ENCODE measurements around the gene ZNF500. TPM values are rescaled to one million over a fixed set of nuclear protein-coding genes. Genes with fewer than 3 reads are reported as not detected.

ZNF500 gene
- polyA plus RNA-seq, 1 of the 3 experiments (the other 2 are of a cell fraction): 6.3 TPM

DNA sequence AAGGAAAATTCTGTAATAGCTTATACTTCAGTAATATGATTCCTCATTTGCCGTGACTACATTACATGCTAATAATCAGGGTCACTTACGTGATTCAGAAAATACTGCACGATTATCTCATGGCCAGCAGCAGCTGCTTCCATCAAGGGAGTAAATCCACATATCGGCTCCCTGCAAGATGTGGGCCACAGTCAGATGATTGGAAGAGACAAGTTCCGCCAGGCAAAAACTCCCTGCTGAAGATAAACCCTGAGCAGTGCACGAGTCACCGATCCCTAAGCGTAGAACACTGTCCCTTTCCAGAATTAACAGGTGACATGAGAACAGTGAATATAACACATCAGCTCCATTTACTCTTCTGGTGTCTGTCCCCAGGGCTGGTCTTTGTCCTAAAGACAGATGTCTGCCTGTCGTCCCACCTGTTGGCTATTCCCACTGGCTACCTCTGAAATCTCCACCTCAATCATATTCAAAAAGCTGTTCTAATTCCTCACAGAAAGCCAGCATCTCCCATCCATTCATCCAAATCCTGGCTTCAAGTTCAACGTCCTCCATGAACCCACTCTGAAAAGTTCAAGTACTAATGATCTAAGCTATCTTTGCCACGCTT, 42.2 kb downstream of the ZNF500 start:
- Histone ChIP-seq H3K9me3 (no peaks in the 10 kb centered on the region), H3F3A (replicated peaks; ENCODE audit: insufficient read depth) (no peaks in the 10 kb centered on the region), H3K9ac (no peak overlapping the region), H3K4me1 (ENCODE audit: control insufficient read depth in 1 of 2, insufficient read depth in 2 of 2, low read depth in 1 of 2, low read length in 1 of 2) (no peaks in the 10 kb centered on the region), H3K36me3 (replicated peaks in 1 of 2; ENCODE audit: control insufficient read depth in 1 of 2, insufficient read depth in 2 of 2, low read length in 1 of 2) (peaks cover 14 to 50% of the 10 kb centered on the region in 2 experiments), H3K4me3 (ENCODE audit: low read depth in 2 of 2, low read length in 1 of 2) (no peak overlapping the region), H3K79me2 (ENCODE audit: insufficient read depth) (peaks cover 24% of the 10 kb centered on the region), H3K27me3 (ENCODE audit: insufficient read depth) (no peaks in the 10 kb centered on the region), H4K20me1 (ENCODE audit: insufficient read depth) (no peaks in the 10 kb centered on the region), H3K4me2 (no peak overlapping the region), H3K9me2 (no peaks in the 10 kb centered on the region), H2AFZ (ENCODE audit: low read depth) (no peak overlapping the region), H3K27ac (ENCODE audit: low read depth in 2 of 2, low read length in 1 of 2) (no peak overlapping the region)
- ChIA-PET CTCF (interaction anchor here (1.2 kb wide), 1 partner anchor 231 kb away, joined by 4 read pairs; no protein-coding TSS in a partner anchor), POLR2A (no interaction called here)
- TF ChIP-seq, protein P1, sequence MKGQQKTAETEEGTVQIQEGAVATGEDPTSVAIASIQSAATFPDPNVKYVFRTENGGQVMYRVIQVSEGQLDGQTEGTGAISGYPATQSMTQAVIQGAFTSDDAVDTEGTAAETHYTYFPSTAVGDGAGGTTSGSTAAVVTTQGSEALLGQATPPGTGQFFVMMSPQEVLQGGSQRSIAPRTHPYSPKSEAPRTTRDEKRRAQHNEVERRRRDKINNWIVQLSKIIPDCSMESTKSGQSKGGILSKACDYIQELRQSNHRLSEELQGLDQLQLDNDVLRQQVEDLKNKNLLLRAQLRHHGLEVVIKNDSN (IDR thresholded peaks at IDR 0.05; ENCODE audit: borderline replicate concordance, low read depth): no peak
- TF ChIP-seq FOXJ3 (CRISPR knock-in tag; IDR thresholded peaks at IDR 0.05) (no peak), ELF1 (IDR thresholded peaks at IDR 0.05) (no peak), GABPA (IDR thresholded peaks at IDR 0.05; ENCODE audit: low read depth) (no peak), FOXM1 (IDR thresholded peaks at IDR 0.05; ENCODE audit: low read depth) (no peak), EZH2phosphoT487 (IDR thresholded peaks at IDR 0.05; ENCODE audit: borderline replicate concordance, low read depth) (no peak), YY1 (IDR thresholded peaks at IDR 0.05; ENCODE audit: low read depth) (no peak), MEF2A (IDR thresholded peaks at IDR 0.05; ENCODE audit: borderline replicate concordance, low read depth) (no peak), GATA2 (CRISPR knock-in tag; IDR thresholded peaks at IDR 0.05) (no peak), MXI1 (IDR thresholded peaks at IDR 0.05; ENCODE audit: low read depth, low read length) (no peak), TCF12 (IDR thresholded peaks at IDR 0.05) (no peak), RXRA (IDR thresholded peaks at IDR 0.05; ENCODE audit: borderline replicate concordance, low read depth) (no peak), NFIC (IDR thresholded peaks at IDR 0.05; ENCODE audit: borderline replicate concordance) (no peak), CHD2 (IDR thresholded peaks at IDR 0.05; ENCODE audit: low read length, partially characterized antibody) (no peak)
- TF ChIP-seq, protein P2, sequence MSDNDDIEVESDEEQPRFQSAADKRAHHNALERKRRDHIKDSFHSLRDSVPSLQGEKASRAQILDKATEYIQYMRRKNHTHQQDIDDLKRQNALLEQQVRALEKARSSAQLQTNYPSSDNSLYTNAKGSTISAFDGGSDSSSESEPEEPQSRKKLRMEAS (IDR thresholded peaks at IDR 0.05; ENCODE audit: low read depth): no peak
- TF ChIP-seq, protein P3, sequence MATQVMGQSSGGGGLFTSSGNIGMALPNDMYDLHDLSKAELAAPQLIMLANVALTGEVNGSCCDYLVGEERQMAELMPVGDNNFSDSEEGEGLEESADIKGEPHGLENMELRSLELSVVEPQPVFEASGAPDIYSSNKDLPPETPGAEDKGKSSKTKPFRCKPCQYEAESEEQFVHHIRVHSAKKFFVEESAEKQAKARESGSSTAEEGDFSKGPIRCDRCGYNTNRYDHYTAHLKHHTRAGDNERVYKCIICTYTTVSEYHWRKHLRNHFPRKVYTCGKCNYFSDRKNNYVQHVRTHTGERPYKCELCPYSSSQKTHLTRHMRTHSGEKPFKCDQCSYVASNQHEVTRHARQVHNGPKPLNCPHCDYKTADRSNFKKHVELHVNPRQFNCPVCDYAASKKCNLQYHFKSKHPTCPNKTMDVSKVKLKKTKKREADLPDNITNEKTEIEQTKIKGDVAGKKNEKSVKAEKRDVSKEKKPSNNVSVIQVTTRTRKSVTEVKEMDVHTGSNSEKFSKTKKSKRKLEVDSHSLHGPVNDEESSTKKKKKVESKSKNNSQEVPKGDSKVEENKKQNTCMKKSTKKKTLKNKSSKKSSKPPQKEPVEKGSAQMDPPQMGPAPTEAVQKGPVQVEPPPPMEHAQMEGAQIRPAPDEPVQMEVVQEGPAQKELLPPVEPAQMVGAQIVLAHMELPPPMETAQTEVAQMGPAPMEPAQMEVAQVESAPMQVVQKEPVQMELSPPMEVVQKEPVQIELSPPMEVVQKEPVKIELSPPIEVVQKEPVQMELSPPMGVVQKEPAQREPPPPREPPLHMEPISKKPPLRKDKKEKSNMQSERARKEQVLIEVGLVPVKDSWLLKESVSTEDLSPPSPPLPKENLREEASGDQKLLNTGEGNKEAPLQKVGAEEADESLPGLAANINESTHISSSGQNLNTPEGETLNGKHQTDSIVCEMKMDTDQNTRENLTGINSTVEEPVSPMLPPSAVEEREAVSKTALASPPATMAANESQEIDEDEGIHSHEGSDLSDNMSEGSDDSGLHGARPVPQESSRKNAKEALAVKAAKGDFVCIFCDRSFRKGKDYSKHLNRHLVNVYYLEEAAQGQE (IDR thresholded peaks at IDR 0.05; ENCODE audit: low read depth, low read length): no peak
- TF ChIP-seq, protein P4, sequence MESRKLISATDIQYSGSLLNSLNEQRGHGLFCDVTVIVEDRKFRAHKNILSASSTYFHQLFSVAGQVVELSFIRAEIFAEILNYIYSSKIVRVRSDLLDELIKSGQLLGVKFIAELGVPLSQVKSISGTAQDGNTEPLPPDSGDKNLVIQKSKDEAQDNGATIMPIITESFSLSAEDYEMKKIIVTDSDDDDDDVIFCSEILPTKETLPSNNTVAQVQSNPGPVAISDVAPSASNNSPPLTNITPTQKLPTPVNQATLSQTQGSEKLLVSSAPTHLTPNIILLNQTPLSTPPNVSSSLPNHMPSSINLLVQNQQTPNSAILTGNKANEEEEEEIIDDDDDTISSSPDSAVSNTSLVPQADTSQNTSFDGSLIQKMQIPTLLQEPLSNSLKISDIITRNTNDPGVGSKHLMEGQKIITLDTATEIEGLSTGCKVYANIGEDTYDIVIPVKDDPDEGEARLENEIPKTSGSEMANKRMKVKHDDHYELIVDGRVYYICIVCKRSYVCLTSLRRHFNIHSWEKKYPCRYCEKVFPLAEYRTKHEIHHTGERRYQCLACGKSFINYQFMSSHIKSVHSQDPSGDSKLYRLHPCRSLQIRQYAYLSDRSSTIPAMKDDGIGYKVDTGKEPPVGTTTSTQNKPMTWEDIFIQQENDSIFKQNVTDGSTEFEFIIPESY (IDR thresholded peaks at IDR 0.05; ENCODE audit: borderline replicate concordance, low read depth): no peak
- no peak for DNase-seq
- WGBS (ENCODE audit: low lambda C conversion rate): 92% methylated on average over 11 of the region's 11 CpGs

Measured in SK-N-SH (cell line).